NCI-H1930 (cell line): ENCODE results near the gene NTM.

Experiments
- DNase-seq, 2 experiments: peaks; one replicate each; lab custom pipeline; 2025; lab: John Stamatoyannopoulos, UW

The NTM gene

GRCh38 chr11:131687291-131688047 is 317.1 kb downstream of the NTM start:
- DNase-seq: no peak

GRCh38 chr11:131688048-131688693 is 317.8 kb downstream of the NTM start:
- DNase-seq: peak; percentile 8 to 44

DNA sequence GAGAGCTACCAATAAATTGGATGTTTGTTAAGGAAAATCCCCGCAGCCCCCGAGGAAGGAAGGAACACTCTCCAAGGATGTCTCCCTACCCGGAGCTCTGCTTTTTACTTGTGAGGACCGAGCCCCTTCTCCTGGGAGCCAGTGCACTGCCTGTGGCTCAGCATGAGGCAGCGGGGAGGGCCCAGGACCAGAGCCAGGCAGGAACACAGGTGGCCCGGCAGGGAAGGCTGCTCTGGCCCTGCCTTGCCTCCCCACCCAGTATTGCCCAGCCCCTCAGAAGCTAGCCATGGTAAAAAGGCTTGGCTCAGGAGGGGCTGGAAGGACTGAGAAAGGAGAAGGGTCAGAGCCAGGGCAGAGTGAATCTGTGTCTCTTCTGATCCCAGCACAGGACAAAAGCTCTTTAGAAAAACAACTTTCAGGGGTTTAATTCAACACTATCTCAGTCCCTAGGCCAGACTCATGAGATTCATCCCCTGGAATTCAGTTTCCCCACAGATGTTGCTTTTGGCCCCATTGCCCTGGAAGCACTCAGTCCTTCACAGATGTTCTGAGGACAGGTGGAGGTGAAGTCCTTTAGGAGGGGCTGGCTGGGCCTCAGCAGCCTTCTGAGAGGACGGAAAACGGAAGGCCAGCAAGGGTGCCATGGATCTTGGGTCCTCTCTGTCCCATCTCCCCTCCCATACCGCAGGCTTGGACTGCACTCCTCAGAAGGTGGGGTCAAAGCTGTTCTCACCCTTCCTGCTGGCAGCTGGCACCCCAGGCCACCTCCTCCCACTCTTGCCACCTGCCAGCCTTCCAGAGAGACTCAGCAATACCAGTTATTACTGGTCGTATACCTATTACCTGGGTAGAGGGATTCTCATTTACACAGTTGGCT is 318.9 kb downstream of the NTM start:
- no peak for DNase-seq

GRCh38 chr11:131690362-131690761 is 319.9 kb downstream of the NTM start:
- DNase-seq: no peak

GRCh38 chr11:131690776-131691175 is 320.4 kb downstream of the NTM start:
- no peak for DNase-seq

DNA sequence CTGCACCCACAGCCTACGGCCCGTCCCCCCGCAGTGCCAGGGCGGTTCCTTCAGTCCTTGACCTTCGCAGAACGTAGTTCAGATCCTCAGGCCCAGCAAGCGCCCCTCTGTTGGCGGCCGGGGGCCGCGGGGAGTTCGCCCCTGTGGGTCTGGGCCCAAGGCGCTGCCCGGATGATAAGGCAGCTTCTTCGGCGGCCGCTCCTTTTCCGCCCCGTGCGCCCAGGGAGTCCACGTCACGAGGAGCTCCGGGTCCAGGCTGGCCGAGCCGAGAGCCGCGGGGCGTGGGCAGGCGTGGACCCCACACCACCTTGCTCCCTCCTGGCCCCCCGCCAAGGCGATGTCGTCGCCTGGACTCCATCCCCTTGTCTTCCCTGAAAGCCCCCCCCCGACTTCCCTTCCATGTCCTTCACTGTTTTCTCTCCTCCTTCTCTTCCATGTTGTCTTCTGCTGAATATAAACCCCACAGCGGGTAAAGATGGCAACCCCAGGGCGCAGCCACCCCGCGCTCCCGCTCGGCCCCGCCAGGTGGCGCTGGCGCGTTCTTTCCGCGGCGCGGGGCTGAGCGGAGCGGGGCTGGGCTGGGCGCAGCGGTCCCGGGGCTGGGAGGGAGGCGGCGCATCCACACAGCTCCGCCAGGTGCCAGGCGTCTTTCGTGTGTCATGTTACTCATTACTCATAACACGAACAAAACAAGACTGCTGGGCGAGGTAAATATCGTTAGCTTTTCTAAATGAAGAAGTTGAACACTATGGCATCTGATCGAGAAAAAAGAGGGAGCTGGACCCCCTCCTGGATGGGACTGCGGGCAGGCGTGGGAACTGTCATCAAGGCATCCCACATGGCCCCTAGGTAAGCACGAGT is 321.0 kb downstream of the NTM start:
- DNase-seq: no peak

DNA sequence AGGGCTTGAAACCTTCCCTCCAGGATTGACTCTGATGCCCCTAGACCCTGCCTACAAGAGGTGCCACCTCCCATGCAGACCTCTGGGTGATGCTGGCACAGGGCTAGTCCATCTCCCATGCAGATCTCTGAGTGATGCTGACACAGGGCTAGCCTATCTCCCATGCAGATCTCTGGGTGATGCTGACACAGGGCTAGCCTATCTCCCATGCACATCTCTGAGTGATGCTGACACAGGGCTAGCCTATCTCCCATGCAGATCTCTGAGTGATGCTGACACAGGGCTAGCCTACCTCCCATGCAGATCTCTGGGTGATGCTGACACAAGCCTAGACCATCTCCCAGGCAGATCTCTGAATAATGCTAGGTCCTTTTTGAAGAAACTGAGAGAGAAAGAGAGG is 321.7 kb downstream of the NTM start:
- no peak for DNase-seq

GRCh38 chr11:131692961-131693360 is 322.5 kb downstream of the NTM start:
- DNase-seq: no peak

DNA sequence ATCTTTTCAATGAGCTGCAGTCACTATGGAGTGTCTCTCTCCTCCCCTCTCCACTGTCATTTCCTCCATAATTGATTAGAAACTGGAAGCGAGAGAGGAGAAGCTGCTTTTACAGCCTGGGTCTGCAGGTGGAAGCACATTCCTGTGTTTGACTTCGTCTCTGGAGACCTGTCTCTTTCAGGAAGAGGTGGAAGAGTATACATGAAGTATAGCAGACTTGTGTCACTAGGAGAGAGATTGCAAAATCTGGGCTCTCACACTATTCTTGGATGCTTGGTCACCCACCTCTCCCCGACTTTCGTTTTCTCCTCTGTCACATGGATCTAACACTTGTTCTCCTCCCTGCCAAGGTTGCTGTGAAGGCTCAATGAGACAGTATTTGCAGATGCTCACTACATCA is 323.3 kb downstream of the NTM start:
- DNase-seq: peak; percentile 33 to 44

- peak; percentile 21 to 56 for DNase-seq
Measured at GRCh38 chr11:131694526-131695424, 324.4 kb downstream of the NTM start.

GRCh38 chr11:131695889-131696429 is 325.5 kb downstream of the NTM start:
- no peak for DNase-seq

DNA sequence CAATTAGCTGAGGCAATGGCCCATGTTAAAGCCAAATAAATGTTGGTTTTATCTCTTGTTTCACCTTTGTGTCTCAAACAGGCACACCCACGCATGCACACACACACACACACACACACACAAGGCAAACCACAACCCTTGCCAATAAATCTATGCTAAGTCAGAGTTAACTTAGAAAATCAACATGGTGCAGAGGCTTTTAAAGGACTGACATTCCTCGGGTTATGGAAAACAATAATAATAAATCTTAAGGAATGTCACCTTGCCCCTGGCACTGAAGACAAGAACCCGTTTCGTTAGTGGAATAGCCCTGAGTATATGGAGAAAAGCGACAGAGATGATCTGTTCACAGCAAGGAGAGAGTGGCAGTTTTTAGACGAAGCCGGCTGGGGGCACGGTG is 326.3 kb downstream of the NTM start:
- no peak for DNase-seq

GRCh38 chr11:131703311-131703710 is 332.9 kb downstream of the NTM start:
- DNase-seq: no peak

DNA sequence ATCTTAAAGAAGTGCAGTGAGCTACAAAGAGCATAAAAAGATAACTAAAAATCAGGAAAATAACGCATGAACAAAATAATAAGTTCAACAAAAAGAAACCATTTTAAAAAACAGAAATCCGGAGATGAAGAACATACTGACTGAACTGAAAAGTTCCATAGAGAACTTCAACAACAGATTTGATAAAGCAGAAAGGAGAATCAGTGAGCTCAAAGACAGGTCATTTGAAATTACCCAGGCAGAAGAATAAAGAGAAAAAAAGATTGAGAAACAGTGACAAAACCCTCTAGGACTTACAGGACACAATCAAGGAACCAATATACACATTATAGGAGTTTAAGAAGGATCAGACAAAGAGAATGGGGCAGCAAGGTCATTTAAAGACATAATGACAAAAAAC is 334.3 kb downstream of the NTM start:
- no peak for DNase-seq

GRCh38 chr11:131710511-131710910 is 340.1 kb downstream of the NTM start:
- no peak for DNase-seq

DNA sequence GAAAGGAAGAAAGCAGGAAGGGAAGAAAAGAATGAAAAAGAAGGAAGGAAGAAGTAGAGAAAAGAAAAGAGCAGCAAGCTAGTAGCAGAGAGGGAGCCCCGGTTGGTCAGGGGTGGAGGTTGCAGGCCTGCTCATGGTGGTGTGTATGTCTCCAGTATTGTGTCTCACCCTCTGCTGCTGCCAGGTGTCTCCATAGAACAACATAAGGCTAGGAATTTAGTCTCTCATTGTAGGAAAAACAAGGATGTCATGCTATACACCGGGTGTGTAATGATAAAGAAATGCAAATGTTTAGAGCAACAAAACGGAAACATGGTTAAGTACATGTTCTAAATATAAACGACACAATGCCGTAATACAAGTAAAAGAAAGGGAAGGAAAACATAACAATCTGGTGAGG is 342.5 kb downstream of the NTM start:
- no peak for DNase-seq

DNA sequence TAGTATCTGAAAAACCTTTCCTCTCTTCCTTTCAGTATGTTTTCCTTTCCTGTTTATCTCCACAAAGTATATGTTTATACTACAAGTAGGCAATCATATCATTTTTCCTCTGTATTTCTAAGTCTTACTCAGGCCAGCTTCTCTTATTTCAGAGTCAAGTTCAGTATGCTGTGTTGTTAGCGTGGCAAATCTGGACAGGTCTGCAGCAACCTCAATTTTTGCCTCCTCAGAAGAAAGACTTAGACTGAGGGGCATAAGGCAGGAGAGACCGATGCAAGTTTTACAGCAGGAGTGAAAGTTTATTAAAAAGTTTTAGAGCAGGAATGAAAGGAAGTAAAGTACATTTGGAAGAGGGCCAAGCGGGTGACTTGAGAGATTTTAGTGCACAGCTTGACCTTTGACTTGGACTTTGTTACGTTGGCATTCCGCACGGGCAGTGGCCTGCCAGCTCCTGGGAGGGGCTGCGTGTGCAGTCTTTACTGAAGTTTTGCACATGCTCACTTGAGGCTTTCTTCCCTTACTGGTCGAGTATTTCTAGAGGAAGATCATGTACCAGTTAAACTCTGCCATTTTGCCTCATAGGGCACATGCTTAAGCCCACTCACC is 343.2 kb downstream of the NTM start:
- no peak for DNase-seq

DNA sequence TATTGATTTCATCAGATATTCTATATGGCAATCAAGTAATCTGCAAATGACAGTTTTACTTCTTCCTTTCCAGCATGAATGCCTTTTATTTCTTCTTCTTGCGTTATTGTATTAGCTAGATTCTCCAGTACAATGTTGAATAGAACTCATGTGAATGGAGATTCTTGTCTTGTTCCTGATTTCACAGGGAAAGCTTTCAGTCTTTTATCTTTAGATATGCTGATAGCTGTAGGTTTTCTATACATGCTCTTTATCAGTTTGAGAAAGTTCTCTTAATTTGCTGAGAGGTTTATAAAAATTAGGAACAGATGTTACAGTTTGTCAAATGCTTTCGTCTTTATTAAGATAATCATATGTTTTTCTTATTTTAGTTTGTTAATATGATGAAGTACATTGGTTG is 347.2 kb downstream of the NTM start:
- DNase-seq: no peak

GRCh38 chr11:131723088-131723487 is 352.7 kb downstream of the NTM start:
- no peak for DNase-seq

- no peak for DNase-seq
Measured at GRCh38 chr11:131724436-131724975, 354.1 kb downstream of the NTM start.
